ENCODE results near the gene ACSM4. TPM values are rescaled to one million over a fixed set of nuclear protein-coding genes. Genes with fewer than 3 reads are reported as not detected.

The ACSM4 gene
- total and polyA plus RNA-seq, 2 of the 13 experiments (the other 11 are each of a cell fraction or from before 2014, with no cell fraction given): not detected

- no peak for TF ChIP-seq ZNF674 (CRISPR knock-in tag; IDR thresholded peaks at IDR 0.05; ENCODE audit: low read depth)
- TF ChIP-seq ZNF768 (CRISPR knock-in tag; IDR thresholded peaks at IDR 0.05): no peak
- TF ChIP-seq SIX1 (CRISPR knock-in tag; IDR thresholded peaks at IDR 0.05; ENCODE audit: borderline replicate concordance): no peak
- TF ChIP-seq AKNA (CRISPR knock-in tag; IDR thresholded peaks at IDR 0.05; ENCODE audit: borderline replicate concordance): no peak
- TF ChIP-seq ZNF331 (CRISPR knock-in tag; IDR thresholded peaks at IDR 0.05): no peak
- TF ChIP-seq PRMT3 (CRISPR knock-in tag; IDR thresholded peaks at IDR 0.05; ENCODE audit: borderline replicate concordance, low read depth): no peak
- TF ChIP-seq DMTF1 (CRISPR knock-in tag; IDR thresholded peaks at IDR 0.05): no peak
These were observed 48.8 kb downstream of the ACSM4 start (continued) for GRCh38 chr12:7352661-7353060.

Data from HepG2 (cell line).